ENCODE data around the gene WDFY2.

Gene WDFY2

DNA sequence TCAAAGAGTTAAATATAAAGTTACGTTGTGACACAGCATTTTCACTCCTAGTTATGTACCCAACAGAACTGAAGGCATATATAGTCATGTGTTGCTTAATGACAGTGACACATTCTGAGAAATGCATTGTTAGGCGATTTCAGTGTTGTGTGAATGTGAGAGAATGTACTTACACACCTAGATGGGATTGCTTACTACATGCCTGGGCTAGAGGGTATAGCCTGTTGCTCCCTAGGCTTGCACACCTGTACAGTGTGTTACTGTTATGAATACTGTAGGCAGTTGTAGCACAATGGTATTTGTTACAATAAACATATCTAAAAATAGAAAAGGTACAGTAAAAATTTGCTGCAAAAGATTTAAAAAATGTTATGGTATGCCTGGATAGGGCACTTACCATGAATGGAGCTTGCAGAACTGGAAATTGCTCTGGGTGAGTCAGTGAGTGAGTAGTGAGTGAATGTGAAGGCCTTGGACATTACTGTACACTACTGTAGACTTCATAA lies 130.5 kb downstream of the WDFY2 start:
- peak; percentile 85 for DNase-seq

DNA sequence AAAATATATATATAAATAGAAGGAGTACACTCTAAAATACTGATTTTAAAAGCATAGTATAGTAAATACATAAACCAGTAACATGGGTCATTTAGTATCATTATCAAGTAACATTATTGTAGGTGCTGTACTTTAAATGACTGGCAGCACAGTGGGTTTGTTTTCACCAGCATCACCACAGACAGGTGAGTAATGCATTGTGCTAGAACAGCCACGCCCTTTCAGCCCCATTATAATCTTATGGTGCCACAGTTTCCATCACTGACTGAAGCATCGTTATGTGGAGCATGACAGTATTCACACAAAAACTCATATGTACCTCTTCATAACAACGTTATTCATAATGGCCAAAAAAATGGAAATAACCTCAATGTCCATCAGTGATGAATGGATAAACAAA lies 131.4 kb downstream of the WDFY2 start:
- DNase-seq, result no peak

DNA sequence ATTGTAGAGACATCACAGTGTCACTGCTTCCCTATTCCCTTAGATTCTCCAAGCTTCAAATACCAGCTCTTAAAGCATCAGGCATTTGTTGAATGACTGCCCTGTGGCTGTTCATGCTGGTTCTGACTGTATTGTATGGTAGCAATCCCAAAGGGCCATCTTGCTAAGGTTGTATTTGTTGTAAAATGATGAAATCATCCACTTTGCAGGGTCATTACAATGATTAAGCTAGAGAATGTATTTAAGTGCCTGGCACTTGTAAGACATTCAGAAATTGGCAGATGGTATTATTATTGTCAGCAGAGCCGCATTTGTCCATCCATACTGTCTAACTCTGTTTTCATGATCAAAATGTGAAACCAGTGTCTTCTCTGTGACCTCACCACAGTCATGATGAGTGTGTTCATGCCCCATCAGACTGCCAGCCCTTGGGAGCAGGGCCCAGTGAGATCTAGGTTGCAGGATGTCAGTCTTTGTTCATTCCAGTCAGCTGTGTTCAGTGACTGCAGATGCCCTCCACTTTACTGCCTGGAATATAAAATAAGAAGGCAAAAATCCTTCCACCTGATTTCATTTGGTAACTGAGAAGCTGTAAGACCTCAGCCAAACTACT lies 133.6 kb downstream of the WDFY2 start:
- DNase-seq, result peak; percentile 17

DNA sequence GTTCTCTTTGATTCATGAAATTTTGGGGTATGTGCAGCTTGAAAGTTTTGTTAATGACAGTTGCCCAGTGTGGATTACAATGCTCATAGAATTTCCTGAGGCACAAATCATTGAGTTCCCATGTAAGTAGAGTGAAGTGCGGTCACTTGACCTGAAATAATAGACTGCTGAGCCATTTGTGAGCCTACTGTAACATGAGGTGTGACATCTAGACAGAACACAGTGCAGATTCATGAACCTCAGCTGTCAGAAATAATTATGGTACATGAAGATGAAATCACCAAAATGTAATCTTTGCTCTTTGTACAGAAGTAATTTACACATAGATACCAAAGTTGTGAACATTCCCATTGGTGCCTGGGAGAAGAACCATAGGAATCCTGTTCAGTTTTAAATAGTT lies 135.1 kb downstream of the WDFY2 start:
- no peak for DNase-seq

DNA sequence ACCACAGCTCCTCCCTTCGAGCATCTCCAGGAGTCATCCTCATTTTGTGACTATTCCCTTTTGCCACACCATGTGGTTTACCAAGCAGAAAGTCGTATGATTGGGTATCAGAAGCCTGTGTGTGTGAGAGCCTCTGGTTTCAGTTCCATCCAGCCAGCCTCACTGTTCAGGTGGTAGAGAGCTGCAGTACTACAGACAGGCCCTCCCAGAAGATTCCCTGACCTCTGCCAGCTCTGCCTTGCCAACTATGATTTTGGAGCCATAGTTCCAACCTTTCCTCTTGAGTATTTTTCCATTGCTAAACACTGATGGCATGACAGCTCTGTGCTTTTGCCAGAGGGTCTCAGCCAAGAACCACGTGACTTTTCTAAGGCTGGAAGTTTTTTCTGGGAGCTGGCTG lies 137.2 kb downstream of the WDFY2 start:
- no peak for DNase-seq

DNA sequence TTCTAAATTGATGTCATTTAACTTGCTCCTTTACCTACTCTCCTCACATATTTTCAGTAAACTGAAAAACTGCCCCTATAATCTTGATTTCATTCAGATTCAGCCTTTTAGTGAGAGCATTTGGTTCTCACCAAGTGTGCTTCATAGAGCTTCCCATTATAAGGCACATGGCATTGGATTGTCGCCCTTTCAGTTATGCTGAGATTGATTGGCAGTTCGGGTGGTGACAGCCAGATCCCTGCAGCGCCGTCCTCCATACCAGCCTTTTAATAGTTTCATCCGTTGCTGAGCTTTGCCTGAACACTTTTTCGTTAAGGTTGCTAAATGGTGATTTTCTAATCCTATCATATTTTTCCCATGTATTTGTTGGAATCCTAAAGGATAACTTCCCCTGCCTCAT lies 139.3 kb downstream of the WDFY2 start:
- DNase-seq, result no peak

DNA sequence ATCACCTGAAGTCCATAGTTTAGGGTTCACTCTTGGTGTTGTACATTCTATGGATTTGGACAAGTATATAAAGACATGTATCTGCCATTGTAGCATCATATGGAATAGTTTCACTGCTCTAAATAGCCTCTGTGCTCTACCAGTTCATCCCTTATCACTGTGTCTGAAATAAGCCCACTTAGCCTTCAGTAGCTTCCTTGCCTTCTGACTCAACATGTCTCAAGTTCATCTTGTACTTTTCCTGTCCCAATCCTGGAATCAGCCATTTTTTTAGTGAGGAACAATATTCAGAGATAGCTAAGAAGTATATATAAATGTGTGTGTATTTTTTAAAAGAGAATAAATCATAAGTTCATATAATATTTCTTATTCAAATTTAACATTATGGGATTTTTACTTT lies 140.5 kb downstream of the WDFY2 start:
- DNase-seq, result no peak

DNA sequence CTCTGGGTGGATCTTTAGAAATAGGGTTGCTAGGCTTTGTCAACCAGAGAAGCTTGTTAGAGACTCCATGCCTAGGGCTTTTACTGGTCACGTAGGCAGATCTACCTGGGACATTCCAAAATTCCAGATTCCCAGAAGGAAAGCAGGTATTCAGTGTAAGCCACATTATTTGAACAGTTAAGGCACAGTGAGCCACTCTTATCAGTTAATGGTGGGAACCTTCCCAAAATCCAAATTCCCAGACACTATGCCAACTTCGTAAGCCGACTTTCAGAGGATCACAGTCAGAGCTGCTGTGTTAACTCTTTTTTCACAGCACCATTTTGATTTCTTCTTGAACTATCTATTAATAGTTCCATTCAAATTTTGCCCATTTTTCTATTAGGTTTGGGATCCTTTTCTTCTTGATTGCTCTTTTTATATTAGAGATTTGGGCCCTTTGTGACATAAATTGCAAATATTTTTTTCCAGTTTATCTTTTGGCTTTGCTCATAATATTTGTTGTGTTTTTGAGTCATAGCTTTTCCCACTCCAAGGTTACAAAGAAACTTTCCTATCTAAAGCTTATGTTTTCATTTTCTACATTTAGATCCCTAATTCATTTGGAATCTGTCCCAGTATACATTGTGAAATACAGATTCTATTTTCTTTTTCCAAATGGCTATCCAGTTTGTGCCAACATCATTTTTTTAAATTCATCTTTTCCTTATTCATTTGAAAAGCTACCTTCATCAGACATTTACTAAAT lies 142.4 kb downstream of the WDFY2 start:
- DNase-seq, result peak; percentile 83

DNA sequence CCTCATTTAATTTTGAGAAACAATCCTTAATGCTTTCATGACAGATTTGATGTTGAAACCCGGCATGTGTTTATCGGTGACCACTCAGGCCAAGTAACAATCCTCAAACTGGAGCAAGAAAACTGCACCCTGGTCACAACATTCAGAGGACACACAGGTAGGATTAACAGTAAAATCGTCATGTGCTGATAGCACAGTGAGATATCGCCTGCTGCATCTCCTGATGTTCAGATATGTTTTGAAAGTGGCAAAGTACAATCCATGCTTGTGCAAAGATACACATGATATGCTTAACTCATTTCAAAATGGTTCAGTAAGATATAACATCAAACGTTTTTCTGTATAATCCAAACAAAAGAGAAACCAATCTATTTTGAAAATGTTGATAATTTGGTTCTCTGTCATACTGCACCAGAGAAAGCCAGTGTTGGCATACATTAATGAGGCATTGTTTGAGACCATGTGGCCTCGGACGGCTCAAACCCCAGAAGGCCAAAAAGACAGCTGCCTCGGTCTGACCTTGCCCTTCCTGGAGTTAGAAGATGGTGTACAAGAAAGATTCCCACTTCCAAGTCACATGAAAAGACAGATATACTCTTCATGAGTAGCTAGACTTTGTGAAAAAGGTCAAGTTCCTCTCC lies 143.5 kb downstream of the WDFY2 start:
- no peak for DNase-seq

DNA sequence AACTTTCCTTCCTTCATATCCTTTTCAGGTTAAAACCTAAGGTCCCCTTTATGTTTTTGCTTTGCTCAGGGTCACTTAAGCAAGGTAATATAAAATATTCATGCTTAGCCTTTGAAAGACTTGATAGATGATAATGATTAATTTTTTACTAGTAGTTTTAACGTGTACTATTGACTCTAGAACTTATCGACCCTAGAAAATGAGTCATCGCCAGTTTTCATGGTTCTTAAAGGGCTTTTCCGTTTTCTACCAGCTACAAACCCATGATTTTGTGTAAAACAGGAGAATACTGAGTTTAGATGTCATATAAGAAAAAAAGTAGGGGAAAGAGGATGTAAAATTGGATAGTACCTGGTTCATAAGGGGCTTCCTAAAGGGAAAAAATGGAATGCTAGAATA lies 144.0 kb downstream of the WDFY2 start:
- no peak for DNase-seq

DNA sequence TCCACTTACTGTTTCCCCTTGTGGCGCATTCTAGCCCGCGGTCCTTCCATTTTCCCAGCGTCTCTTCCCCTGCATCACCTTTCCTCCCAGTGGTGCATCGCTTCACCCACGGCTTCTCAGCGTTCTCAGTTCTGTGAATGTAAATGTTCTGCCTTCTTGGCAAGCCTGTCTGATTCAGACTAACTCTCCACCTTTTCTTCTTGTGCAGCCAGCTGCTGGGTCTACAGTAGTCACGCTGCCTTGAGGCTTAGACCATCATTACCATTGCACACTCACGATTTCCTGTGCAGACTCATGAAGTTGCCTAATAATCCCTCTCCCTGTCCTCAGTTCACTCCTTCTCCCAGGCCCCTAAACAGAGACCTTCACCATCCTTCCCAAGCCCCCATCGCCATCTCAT lies 144.7 kb downstream of the WDFY2 start:
- peak; percentile 83 for DNase-seq

DNA sequence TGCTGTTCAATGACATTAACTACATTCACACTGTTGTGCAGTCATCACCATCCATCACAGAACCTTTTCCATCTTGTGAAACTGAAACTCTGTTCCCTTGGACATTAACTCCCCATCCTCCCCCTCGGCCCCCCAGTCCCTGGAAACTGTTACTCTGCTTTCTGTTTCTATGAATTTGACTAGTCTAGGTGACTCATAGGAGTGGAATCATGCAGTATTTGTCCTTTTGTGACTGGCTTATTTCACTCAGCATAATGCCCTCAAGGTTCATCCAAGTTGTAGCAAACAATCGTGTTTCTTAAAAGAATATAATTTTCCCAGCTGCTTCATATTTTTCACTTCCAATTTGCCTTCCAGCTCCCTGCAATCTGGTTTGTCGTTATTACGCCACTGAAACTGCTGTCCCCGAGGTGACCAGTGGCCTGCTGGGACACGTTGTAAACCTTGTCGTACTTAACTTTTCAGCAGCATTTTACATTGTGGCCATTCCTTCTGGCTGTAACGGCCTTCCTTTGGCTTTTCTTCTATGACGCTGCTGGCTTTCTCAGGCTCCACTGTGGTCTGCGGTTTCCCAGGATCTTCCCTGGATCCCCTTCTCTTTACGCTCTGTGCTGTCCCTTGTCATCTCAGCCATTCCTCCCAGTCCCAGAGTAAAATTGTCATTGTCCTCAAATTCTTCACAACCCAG lies 145.7 kb downstream of the WDFY2 start:
- peak; percentile 92 for DNase-seq

DNA sequence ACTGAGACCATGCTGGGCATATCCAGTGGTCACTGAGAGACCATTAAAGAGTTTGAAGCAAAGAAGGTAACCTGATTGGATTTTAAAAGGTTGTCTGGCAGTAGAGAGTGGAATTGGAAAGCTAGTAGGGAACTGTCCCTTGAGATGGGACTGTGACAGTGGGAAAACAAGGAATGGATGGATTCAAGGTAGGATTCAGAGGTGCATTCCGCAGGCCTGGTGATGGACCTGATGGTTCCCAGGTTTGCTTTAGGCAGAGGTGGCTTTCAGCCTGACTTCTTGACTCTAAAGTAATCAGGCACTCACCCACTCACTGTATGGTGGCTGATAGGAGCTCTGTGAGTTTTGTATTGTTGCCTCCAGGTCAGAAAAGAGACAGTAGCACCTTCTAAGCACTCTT lies 146.7 kb downstream of the WDFY2 start:
- DNase-seq, result no peak

DNA sequence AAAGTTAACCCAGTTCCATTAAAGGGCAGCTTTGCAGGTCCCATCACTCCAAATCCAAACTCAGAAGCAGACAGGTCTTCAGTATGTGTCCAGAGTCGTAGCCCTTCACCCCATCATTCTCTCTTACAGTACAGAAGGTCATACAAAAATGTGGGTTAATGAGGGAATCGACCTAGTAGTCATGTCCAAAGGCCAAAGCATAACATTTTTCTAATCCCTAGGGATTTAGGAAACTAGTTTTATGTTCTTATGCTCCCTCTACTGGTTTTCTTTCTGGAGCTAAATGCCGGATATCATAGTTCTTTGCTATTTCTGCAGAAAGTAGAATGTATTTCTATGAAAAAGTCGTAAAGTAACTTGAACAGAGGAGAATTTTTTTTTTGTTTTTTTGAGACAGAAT lies 147.5 kb downstream of the WDFY2 start:
- peak; percentile 69 for DNase-seq

DNA sequence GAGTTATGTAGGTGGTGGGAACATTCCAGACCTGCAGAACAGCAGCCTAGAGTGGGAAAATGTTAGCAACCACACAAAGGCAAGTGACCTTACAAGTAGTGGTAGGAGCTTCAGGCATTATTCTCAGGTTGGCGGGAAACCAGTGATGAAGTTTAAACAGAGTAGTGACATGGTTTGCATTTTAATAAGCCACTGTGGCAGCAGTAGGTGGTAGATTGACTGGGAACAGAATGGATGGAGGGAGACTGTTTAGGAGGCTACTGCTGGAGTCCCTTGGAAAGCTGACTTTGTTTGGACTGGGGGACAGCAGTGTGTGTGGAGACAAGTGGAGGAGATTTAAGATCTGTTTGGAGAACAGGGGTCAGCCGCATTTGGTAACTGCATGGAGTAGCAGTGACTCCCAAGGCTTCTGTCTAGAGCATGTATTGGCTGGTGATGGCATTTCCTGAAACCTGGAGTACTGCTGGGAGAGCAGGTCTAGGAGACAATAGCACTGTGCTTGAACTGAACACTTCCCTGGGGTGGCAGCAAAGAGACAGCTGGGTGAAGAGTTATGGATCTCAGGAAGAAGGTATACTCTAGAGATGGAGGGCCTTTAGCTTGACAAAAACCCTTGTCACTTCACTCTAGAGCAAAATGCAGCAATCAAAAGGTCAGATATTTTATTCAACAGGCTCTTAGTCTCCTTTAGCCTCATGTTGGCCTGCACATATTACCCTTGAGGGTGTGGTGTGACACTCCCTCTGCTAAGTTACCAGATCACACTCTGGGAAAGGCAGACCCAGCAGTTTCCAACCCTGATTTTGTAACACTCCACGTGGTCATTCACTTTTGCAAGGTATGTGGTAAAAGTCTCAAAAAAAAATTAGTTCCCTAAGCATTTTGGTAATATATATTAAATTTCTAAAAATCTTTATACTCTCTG lies 149.4 kb downstream of the WDFY2 start:
- peak; percentile 35 for DNase-seq

DNA sequence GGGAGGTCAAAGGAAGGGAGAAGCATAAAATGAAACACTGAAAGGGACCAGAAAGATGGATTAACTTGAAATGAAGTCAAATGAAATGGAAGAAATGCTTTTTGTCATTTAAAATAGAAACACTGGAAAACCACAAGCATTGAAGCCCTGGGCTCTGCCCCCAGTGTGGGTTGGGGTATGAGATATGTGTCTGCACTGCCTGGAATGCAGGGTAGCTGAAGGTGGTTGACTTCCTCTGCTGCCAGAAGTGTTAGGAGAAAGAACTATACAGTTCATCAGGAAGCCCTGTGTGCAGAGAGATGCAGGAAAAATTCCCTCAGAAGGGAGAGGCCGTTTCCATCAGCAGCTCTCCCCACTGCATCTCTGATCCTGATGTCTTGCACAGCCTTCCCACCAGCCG lies 150.5 kb downstream of the WDFY2 start:
- DNase-seq, result peak; percentile 78

DNA sequence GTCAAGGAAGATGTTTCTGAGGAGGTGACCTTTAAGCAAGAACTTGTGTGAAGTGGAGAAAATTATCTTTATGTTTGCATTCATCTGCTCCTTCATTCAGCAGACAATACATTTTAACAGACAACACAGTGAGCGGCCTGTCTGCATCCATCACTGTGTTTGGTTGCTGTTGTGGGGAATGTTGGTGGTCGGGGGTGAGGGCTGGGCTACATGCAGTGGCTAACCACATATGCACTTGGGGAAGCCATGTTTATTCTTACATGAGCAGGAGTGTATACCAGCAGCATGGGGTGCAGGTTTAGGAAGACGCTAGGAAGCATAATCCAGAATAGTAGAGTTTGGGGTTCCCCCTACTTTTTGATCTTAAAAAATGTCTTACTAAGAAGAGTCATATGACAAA lies 153.3 kb downstream of the WDFY2 start:
- DNase-seq, result no peak

DNA sequence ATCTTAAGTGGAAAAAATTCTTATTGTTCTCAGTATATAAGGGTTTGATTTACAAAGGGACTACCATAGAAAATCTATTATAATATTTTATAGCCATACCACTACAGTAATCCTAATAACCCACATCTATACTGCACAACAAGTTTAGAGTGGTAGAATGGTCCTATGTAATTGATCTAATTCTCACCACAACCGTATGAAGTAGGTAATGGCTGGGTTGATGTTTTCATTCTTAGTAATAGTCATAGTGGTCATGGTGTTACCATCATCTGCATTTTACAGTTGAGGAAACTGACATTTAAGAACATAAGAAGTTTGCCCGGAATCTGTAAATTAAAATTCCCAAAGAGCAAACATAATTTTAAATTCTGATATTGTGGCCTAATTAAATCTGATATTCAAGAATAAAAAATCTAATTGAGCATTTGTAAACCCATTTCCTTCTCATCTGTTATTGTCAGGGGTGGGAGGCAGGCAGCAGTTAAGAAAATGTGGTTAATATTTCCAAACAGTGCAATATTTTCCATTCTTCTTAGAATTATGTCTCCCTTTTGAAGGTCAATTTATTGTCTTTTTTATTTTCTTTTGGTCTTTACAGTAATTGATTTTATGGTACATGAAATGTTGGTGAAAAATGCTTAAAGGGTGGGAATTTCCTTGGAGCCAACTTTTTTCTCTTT lies 154.1 kb downstream of the WDFY2 start:
- DNase-seq, result no peak

DNA sequence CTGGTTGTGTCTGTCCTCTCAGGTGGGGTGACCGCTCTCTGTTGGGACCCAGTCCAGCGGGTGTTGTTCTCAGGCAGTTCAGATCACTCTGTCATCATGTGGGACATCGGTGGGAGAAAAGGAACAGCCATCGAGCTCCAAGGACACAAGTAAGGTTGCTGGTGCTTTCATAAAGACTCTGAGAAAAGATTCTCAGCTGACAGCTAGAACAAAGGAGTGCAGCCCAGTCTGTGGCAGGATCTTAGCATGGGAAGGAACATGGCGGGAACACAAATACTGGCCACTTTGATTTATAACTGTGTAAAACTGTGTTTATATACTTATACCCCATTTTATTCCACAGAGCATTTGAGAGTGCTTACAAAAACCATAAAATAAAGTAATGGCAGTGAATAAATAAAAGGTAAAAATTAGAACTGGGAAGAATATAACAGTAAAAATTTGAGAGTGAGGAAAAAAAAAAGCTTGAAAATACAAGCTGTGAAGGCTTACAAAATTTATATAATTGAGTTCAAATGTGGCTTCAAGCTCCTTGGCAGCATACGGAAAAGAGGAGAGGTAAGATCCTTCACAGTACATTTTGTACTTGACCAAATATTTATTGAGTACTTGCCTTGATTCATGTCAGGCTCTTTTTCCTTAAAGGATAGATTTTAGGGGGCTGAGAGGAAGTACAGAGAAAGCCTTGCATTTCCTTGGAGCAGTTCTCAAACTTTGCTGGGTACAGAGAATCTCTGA lies 154.9 kb downstream of the WDFY2 start:
- DNase-seq, result no peak

DNA sequence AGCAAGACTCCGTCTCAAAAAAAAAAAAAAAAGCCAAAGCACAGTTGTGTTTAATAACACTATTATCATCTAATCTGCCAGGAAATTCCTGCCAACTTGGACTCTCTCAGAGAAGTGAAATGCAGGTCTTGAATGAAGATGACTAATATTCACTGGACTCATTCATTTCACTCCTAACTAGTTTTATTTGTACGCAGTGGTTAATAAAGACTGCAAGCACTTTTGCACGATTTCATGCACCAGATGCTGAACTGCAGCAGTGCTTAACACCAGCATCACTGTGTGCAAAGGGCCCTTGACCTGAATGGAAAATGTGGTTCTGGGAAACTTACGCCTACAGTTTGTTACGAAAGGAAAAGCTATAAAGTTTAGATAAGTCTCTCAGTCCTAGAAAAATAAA lies 156.4 kb downstream of the WDFY2 start:
- no peak for DNase-seq

DNA sequence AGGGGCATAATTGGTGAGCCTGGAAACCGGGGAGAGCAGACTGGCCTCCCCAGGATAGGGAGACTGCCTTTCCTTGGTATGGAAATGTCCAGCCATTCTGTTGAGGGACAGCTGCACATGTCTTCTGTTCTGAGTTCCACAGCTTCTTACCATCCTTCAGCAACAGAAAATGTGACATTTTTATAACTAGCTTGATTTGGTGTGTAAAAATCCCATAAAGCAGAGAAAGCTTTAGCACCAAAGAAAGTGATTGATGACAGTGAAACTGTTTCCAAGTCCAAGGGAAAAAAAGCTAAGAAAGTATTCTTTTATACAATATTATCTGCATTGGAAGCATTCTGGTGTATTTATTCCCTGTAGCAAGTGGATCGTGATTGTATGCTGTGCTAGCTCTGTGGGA lies 157.8 kb downstream of the WDFY2 start:
- DNase-seq, result no peak

Data from fibroblast of skin of right biceps (primary cell).